Endothelial cell of umbilical vein (primary cell): ENCODE data around the gene INTU. TPM values are rescaled to one million over a fixed set of nuclear protein-coding genes. Genes with fewer than 3 reads are reported as not detected.

ENCODE experiments used
- BruUV-seq: library from RNA; stranded (reverse); fragments of 400-500 nt; replicated peaks from 2 replicates; lab custom pipeline; 2021; lab: Mats Ljungman, UMichigan
- CTCF ChIA-PET: fragments of 300-600, 350-600 bp; sonication (Branson Sonifier 250); formaldehyde crosslinking; loops from one replicate; lab custom pipeline; 2021; ENCODE audit warnings: antibody characterized with exemption, inconsistent platforms; lab: Charles Lee
- POLR2A ChIA-PET: fragments of 300-600, 350-600 bp; sonication (Branson Sonifier 250); formaldehyde crosslinking; loops from one replicate; lab custom pipeline; 2021; ENCODE audit warnings: antibody characterized with exemption, inconsistent platforms; lab: Charles Lee
- DNase-seq: peaks from one replicate; pipeline ENCODE4 v3.0.0-alpha.2; 2011; ENCODE audit warnings: low read depth, low spot score
- FAIRE-seq: peaks from 2 replicates; lab custom pipeline; 2011; peaks lifted over from hg19 to GRCh38; lab: Jason Lieb, UNC
- H2AFZ ChIP-seq: 2 replicates; pipeline ENCODE4 v1.6.0; 2012; ENCODE audit warnings: low read depth, low read length, control low read depth, inconsistent platforms
- H3K27ac ChIP-seq: 2 replicates; pipeline ENCODE4 v1.5.1; 2011; ENCODE audit warnings: low read depth, mild to moderate bottlenecking, control low read depth, low read length, moderate library complexity; ENCODE audit not compliant: insufficient read depth
- H3K27me3 ChIP-seq, 2 experiments: 2 replicates each; pipeline versions ENCODE4 v1.6.0 to v1.6.1; 2011; ENCODE audit warnings: low read length in 2 of 2, mixed read lengths in 1 of 2; ENCODE audit not compliant: control insufficient read depth in 2 of 2, insufficient read depth in 2 of 2
- H3K36me3 ChIP-seq, 2 experiments: 2 replicates in 1 of 2; 3 replicates in 1 of 2; pipeline ENCODE4 v1.5.1; 2011; ENCODE audit warnings: low read length in 2 of 2, mild to moderate bottlenecking in 1 of 2, moderate library complexity in 1 of 2; ENCODE audit not compliant: control insufficient read depth in 2 of 2, insufficient read depth in 2 of 2; ENCODE audit errors: extremely low read depth in 1 of 2
- H3K4me1 ChIP-seq: 3 replicates; pipeline ENCODE4 v1.5.1; 2011; ENCODE audit warnings: mild to moderate bottlenecking, low read length; ENCODE audit not compliant: control insufficient read depth, insufficient read depth; ENCODE audit errors: extremely low read depth
- H3K4me2 ChIP-seq: 2 replicates; pipeline ENCODE4 v1.6.1; 2011; ENCODE audit warnings: low read length, control low read depth, mixed read lengths; ENCODE audit not compliant: insufficient read depth
- H3K4me3 ChIP-seq, 3 experiments: fragments of 200-600 bp in 1 of 3; sonication (generic), shearing (Covaris generic) in 1 of 3; replicated peaks in 1 of 3; 2 replicates each; pipeline ENCODE4 v1.5.1; 2011 to 2016; ENCODE audit warnings: control low read depth in 3 of 3, low read length in 3 of 3, mild to moderate bottlenecking in 2 of 3, inconsistent platforms in 1 of 3, low read depth in 1 of 3, moderate library complexity in 1 of 3; ENCODE audit not compliant: insufficient read depth in 1 of 3
- H3K79me2 ChIP-seq: 2 replicates; pipeline ENCODE4 v1.6.0; 2012; ENCODE audit warnings: low read length, inconsistent platforms; ENCODE audit not compliant: control insufficient read depth, insufficient read depth
- H3K9ac ChIP-seq: replicated peaks from 2 replicates; pipeline ENCODE3; 2011; ENCODE audit warnings: low read length, control low read depth; ENCODE audit not compliant: insufficient read depth; ENCODE audit errors: extremely low read depth
- H3K9me1 ChIP-seq: replicated peaks from 3 replicates; pipeline ENCODE4 v1.6.0; 2011; ENCODE audit warnings: mild to moderate bottlenecking, low read length; ENCODE audit not compliant: control insufficient read depth, insufficient read depth; ENCODE audit errors: extremely low read depth
- H3K9me3 ChIP-seq: replicated peaks from 2 replicates; pipeline ENCODE4 v1.5.1; 2012; ENCODE audit warnings: low read length, inconsistent platforms; ENCODE audit not compliant: control insufficient read depth, insufficient read depth
- H4K20me1 ChIP-seq: replicated peaks from 2 replicates; pipeline ENCODE3; 2011; ENCODE audit warnings: mild to moderate bottlenecking, low read length; ENCODE audit not compliant: control insufficient read depth, insufficient read depth; ENCODE audit errors: extremely low read depth
- CTCF ChIP-seq, 2 donors: IDR thresholded peaks; 1 replicate in 1 of 2; 2 replicates in 1 of 2; pipeline ENCODE4 v1.5.1; 2011; ENCODE audit warnings: low read length in 2 of 2, mild to moderate bottlenecking in 2 of 2, moderate library complexity in 2 of 2, control low read depth in 1 of 2, inconsistent platforms in 1 of 2, low read depth in 1 of 2; ENCODE audit not compliant: insufficient read depth in 1 of 2; ENCODE audit errors: extremely low read depth in 1 of 2
- FOS ChIP-seq: IDR thresholded peaks from 2 replicates; pipeline ENCODE4 v1.6.1; 2011; ENCODE audit warnings: mild to moderate bottlenecking, low read length, moderate library complexity, borderline replicate concordance; ENCODE audit not compliant: insufficient read depth
- GATA2 ChIP-seq: IDR thresholded peaks from 2 replicates; pipeline ENCODE4 v1.7.0; 2011; ENCODE audit warnings: low read depth, mild to moderate bottlenecking, moderate library complexity, mixed read lengths, low read length; ENCODE audit not compliant: insufficient read length, insufficient read depth
- JUN ChIP-seq: IDR thresholded peaks from 2 replicates; pipeline ENCODE4 v1.6.1; 2011; ENCODE audit warnings: borderline replicate concordance, low read depth; ENCODE audit not compliant: insufficient read length, insufficient read depth
- MYC ChIP-seq: IDR thresholded peaks from one replicate; pipeline ENCODE4 v1.6.1; 2011; ENCODE audit warnings: mild to moderate bottlenecking, low read depth, low read length
- POLR2A ChIP-seq: IDR thresholded peaks from 2 replicates; pipeline ENCODE4 v1.6.1; 2012; ENCODE audit warnings: low read depth, mild to moderate bottlenecking, control low read depth, low read length
- POLR2AphosphoS5 ChIP-seq: IDR thresholded peaks from 2 replicates; pipeline ENCODE4 v1.6.1; 2012; ENCODE audit warnings: low read depth, mild to moderate bottlenecking, control low read depth, low read length, moderate library complexity; ENCODE audit not compliant: insufficient read depth
- dilution Hi-C: fragments of 300-500 bp; cut with MboI; formaldehyde crosslinking; loops from one replicate; pipeline ENCODE4 v1.15.0; 2019; ENCODE audit warnings: low sequenced_read_pairs; ENCODE audit not compliant: extremely low pct_ligation_motif_present
- intact Hi-C: fragments of 100-400 bp; cut with micrococcal nuclease; formaldehyde crosslinking; loops from one replicate; pipeline ENCODE4 v1.10.0; 2022
- polyA plus RNA-seq, 4 experiments: library from polyadenylated mRNA; depleted of rRNA in 3 of 4; stranded (reverse) in 3 of 4; unstranded in 1 of 4; fragments of >200 nt; gene quantifications; 2 replicates each; pipeline versions ENCODE4 v1.2.1 to v1.2.3, GENCODE V29; 2011 to 2012; ENCODE audit warnings: missing spikeins in 1 of 4
- total RNA-seq: library from RNA; stranded (reverse); gene quantifications from 2 replicates; pipeline ENCODE4 v1.2.3, GENCODE V29; 2021

Gene INTU
- total and polyA plus RNA-seq, 2 donors (not counting 3 experiments of a cell fraction or from before 2014, with no cell fraction given) = 1.4 to 5.4 TPM

GRCh38 chr4:127667772-127668171, 35.0 kb downstream of the INTU start:
- no peaks in the 10 kb centered on the region for H3K27me3 ChIP-seq
- POLR2A ChIA-PET = no interaction called here
- H3K9me1 ChIP-seq = no peaks in the 10 kb centered on the region
- intact Hi-C loops = no loop called here
- H2AFZ ChIP-seq = no peak overlapping the region
- no peaks in the 10 kb centered on the region for H4K20me1 ChIP-seq
- H3K36me3 ChIP-seq = no peaks in the 10 kb centered on the region
- dilution Hi-C loops = no loop called here
- TF ChIP-seq CTCF (IDR thresholded peaks at IDR 0.05; ENCODE audit: extremely low read depth in 1 of 2, insufficient read depth in 1 of 2, low read depth in 1 of 2, low read length in 2 of 2) = no peak
- TF ChIP-seq JUN = no peak
- no peak for TF ChIP-seq FOS
- no peak for TF ChIP-seq POLR2AphosphoS5
- TF ChIP-seq POLR2A = no peak
- no peak for TF ChIP-seq GATA2
- DNase-seq (no peak), FAIRE-seq (no peak)
- no peaks in the 10 kb centered on the region for H3K79me2 ChIP-seq
- no peak overlapping the region for H3K9ac ChIP-seq
- H3K9me3 ChIP-seq = no peaks in the 10 kb centered on the region
- no peaks in the 10 kb centered on the region for H3K4me1 ChIP-seq
- no peak overlapping the region for H3K4me3 ChIP-seq
- BruUV-seq = no TSS peak
- CTCF ChIA-PET = interaction anchor here (1.5 kb wide), 1 partner anchor 11 kb away, joined by 4 read pairs; no protein-coding TSS in a partner anchor
- H3K4me2 ChIP-seq = no peak overlapping the region
- no peak overlapping the region for H3K27ac ChIP-seq

- Histone ChIP-seq H3K27me3 (no peaks in the 10 kb centered on the region), H4K20me1 (no peaks in the 10 kb centered on the region), H3K36me3 (no peaks in the 10 kb centered on the region), H3K9me3 (no peaks in the 10 kb centered on the region), H2AFZ (no peak overlapping the region), H3K9ac (no peak overlapping the region), H3K4me2 (no peak overlapping the region), H3K79me2 (no peaks in the 10 kb centered on the region), H3K9me1 (no peaks in the 10 kb centered on the region), H3K4me1 (no peaks in the 10 kb centered on the region), H3K27ac (no peak overlapping the region), H3K4me3 (no peak overlapping the region)
- intact Hi-C loops (no loop called here), dilution Hi-C loops (no loop called here)
- no TSS peak for BruUV-seq
- TF ChIP-seq GATA2 (no peak), CTCF (IDR thresholded peaks at IDR 0.05; ENCODE audit: extremely low read depth in 1 of 2, insufficient read depth in 1 of 2, low read depth in 1 of 2, low read length in 2 of 2) (no peak), MYC (no peak)
- DNase-seq (no peak), FAIRE-seq (no peak)
- ChIA-PET POLR2A (no interaction called here), CTCF (interaction anchor here (1.4 kb wide), 1 partner anchor 64 kb away, joined by 4 read pairs; no protein-coding TSS in a partner anchor)
These were observed 36.0 kb downstream of the INTU start for GRCh38 chr4:127668770-127669169.
